GM18520 (cell line): ENCODE measurements around the gene CDNF.
"Not testable (repeated sequence)": the region's sequence is repeated elsewhere in the genome, so short reads cannot be mapped to it uniquely, and the experiment has no call there.

Source experiments
- ATAC-seq: cut with Tn5 transposase; IDR thresholded peaks from one replicate; pipeline ENCODE4 v1.9.1; 2021; ENCODE audit not compliant: unreplicated experiment

The CDNF gene

GRCh38 chr10:14839305-14839695 lies 1.5 kb upstream of the CDNF start:
- no peak for ATAC-seq

GRCh38 chr10:14838582-14839304 lies 906 bp upstream of the CDNF start:
- ATAC-seq: no peak

- ATAC-seq: no peak
Observed at GRCh38 chr10:14837003-14837756, 657 bp downstream of the CDNF start.

- ATAC-seq: no peak
Observed at GRCh38 chr10:14836208-14836607, 1.6 kb downstream of the CDNF start.

GRCh38 chr10:14833106-14833505 lies 4.7 kb downstream of the CDNF start:
- no peak for ATAC-seq

- ATAC-seq: no peak
Observed at GRCh38 chr10:14826076-14826829, 11.6 kb downstream of the CDNF start.

- ATAC-seq: no peak
Observed at GRCh38 chr10:14823966-14824365, 13.9 kb downstream of the CDNF start.

- ATAC-seq: no peak
Observed at GRCh38 chr10:14822879-14823755, 14.7 kb downstream of the CDNF start.

- no peak for ATAC-seq
Observed at GRCh38 chr10:14821635-14822375, 16.0 kb downstream of the CDNF start.

GRCh38 chr10:14820775-14821154 lies 17.1 kb downstream of the CDNF start:
- ATAC-seq: no peak

- ATAC-seq: no peak
Observed at GRCh38 chr10:14820010-14820774, 17.6 kb downstream of the CDNF start.

- ATAC-seq: not testable (repeated sequence)
Observed at GRCh38 chr10:14816717-14817116, 21.1 kb downstream of the CDNF start.

GRCh38 chr10:14815681-14816080 lies 22.2 kb downstream of the CDNF start:
- ATAC-seq: no peak

GRCh38 chr10:14812271-14812670 lies 25.6 kb downstream of the CDNF start:
- no peak for ATAC-seq

- ATAC-seq: no peak
Observed at GRCh38 chr10:14810969-14811953, 26.6 kb downstream of the CDNF start.

- ATAC-seq: no peak
Observed at GRCh38 chr10:14806318-14806717, 31.5 kb downstream of the CDNF start.

GRCh38 chr10:14803827-14804226 lies 34.0 kb downstream of the CDNF start:
- ATAC-seq: no peak

- no peak for ATAC-seq
Observed at GRCh38 chr10:14801723-14802122, 36.1 kb downstream of the CDNF start.
